HG03442 (cell line): ENCODE measurements around the gene C9orf152.
"Not testable (repeated sequence)": the region's sequence is repeated elsewhere in the genome, so short reads cannot be mapped to it uniquely, and the experiment has no call there.

ENCODE experiments used
- ATAC-seq: cut with Tn5 transposase; IDR thresholded peaks from one replicate; pipeline ENCODE4 v1.9.1; 2021; ENCODE audit warnings: mild to moderate bottlenecking, moderate library complexity; ENCODE audit not compliant: unreplicated experiment

The C9orf152 gene

GRCh38 chr9:110214586-110215355, 6.8 kb upstream of the C9orf152 start:
- ATAC-seq: no peak

GRCh38 chr9:110214090-110214489, 6.1 kb upstream of the C9orf152 start:
- no peak for ATAC-seq

DNA sequence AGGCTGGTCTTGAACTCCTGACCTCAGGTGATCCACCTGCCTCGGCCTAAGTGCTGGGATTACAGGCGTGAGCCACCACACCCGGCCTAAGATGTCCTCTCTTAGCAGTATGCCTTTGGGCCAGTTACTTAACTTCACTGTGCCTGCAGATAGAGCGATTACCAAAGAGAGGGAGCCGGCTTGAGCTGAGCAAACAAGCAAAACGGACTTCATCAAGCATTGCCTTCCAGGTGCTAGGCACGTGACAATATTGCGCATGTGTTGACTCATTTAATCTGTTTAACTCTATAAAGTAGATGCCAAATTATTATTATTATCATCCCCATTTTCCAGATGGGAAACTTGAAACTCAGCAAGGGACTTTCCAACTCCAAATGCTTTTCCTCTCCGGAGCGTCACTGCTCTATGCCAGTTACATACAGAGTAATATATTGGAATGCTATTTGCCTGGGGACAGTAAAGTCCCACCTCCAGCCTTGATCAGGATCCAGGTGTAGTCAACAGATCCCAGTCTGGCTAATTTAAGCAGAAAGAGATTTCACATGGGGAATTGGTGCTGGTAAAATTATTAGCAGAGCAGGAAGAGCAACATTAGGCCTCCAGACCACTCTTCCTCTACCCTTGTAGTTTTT, 5.6 kb upstream of the C9orf152 start:
- ATAC-seq: no peak

DNA sequence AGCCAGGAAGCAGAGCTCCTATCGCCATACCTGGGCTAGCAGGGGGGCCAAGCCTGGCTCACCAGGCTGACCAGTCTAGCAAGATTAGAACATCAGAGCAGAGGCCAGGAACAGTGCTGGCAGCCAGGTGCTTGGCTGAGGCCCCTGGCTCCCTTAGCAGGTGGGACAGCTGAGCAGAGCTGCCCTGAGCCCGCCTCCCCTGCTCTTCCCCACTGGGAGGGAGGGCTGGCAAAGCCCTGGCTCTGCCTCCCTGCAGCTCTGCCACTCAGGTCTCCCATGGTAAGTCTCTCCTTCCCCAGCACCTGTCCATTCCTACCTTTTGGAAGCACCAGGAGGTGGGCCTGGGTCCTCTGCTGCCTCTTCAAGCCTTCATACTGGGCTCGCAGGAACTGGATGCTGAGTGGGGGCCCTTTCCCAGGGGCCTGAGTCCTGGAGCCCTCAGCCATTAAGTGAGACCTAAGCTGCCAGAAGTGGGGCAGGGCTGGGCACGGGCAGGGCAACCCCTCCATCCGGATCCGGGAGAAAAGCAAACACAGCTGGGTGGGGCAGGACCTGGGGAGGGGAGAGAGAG, 803 bp downstream of the C9orf152 start:
- ATAC-seq: no peak

DNA sequence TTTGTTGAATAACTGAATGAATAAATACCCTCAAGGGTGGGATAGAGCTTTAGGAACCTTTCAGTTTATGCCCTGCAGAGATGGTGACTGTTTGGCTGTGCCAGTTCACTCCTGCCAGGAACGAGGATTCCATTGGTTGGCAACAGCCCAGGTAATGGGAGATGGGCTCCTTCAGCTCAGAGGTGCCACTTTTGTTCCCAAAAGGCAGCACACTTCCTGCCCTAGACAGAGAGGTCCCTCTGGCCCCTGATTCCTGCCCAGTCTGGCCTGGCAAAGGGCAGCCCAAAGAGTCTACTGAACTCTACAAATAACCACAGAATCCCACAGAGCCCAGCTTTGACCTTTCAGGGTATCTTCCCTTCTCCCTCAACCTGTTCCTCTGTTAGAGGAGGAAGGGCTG, 1.6 kb downstream of the C9orf152 start:
- ATAC-seq: no peak

DNA sequence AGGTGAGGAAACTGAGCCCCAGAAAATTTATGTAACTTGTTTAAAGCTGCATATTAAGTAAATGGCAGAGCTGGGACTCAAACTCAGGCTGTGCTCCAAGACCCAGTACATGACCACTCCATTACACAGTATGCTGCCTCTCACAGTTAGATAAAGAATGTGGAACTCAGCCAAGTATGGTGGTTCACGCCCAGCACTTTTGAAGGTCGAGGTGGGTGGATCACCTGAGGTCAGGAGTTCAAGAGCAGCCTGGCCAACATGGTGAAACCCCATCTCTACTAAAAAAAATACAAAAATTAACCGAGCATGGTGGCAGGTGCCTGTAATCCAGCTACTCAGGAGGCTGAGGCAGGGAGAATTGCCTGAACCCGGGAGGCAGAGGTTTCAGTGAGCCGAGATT, 2.3 kb downstream of the C9orf152 start:
- ATAC-seq: not testable (repeated sequence)

DNA sequence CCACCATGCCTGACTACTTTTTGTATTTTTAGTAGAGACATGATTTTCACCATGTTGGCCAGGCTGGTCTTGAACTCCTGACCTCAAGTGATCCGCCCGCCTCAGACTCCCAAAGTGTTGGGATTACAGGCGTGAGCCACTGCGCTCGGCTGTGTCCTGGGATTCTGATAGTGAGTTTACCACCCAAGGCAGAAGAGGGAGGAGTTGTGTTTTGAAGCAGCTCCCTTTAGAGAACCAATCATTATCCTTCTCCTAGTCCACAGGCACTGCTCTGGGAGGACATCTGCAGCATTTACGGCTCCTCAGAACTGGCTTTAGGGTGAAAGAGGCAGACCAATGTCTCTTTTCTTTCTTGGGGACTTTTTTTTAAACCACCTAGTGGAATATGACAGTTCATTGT, 5.7 kb downstream of the C9orf152 start:
- ATAC-seq: no peak

DNA sequence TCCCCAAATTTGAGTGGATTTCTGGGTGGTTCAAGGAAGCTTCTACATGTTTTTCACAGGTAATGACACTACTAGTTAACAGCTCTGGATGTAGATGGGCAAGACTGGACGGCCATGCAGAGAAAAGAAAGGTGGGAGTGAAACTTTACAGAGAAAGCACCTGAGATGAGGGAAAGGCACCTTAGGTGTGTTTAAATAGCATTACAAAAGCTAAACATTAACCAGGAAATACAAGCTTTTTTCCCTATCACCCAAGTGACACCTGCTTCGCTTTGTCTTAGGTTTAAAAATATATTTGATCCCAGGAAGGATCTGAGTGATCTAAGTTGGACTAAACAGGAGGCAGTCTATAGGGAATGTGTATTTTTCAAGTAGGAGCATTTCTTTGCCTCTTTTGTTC, 8.3 kb downstream of the C9orf152 start:
- no peak for ATAC-seq

DNA sequence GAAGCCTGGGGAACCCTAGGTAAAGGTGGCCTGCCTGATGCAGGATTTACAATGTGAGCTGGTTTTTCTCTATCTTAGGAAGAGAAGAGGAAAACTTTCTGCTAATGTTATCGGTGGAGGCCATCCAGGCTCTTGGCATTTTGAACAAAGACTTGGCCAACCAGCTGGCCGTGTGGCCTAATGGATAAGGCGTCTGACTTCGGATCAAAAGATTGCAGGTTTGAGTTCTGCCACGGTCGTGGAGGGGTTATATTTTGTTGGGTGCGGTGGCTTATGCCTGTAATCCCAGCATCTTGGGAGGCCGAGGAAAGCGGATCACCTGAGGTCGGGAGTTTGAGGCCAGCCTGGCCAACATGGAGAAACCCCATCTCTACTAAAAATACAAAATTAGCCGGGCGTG, 9.6 kb downstream of the C9orf152 start:
- ATAC-seq: no peak

GRCh38 chr9:110197330-110198187, 10.4 kb downstream of the C9orf152 start:
- ATAC-seq: no peak

- ATAC-seq: not testable (repeated sequence)
These were observed 11.9 kb downstream of the C9orf152 start for GRCh38 chr9:110196084-110196499.

DNA sequence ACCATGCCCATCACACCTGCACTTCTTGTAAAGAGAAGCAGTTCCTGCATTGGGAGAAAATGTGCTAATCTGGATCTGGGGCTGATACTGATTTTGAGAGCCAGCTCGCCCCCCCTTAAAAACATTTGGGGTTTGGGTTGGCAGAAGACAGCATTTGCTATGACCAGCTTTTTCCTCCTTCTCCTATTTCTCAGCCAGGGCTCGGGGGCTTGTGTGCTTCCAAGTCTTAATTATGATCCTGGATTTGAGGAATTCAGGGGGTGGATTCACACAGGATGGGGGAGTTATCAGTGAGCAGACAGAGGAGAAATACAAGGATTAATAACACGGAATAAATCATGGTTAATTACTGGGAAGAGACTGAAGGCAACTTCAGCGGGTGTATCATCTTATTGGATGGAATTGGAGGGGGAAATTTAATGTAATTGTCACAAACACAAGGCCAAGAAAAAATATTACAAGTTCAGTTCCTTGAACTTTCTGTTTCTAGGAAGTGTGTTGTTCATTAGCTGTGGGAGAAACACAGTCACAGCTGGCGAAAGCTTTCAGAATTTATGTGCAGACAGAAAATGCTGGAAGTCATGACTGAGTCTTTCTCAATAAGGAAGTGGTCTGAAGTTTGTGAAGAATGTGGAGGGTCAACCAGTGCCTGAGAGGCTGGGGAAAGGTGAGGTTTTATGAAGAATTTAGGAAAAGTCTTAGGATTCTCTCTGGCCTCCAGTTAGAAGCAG, 15.3 kb downstream of the C9orf152 start:
- no peak for ATAC-seq

DNA sequence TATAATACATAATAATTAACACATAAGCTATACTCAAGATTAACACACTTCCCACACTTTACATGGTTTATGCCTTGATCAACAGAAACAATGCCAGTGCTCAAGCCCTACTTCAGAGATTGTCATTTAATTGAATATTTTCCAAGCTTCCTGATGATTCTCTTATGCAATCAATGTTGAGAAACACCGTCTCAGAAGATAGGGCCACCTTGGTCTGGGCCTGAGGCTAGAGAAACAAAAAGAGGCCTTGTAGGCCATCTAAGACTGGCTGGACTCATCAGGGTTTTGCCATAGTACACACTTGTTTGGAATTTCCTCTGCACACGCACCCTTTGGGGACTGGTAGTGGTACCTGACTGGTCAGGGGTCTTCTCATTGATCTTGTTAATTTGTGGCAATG, 16.3 kb downstream of the C9orf152 start:
- ATAC-seq: no peak

GRCh38 chr9:110189559-110190320, 18.2 kb downstream of the C9orf152 start:
- no peak for ATAC-seq

- no peak for ATAC-seq
These were observed 19.0 kb downstream of the C9orf152 start for GRCh38 chr9:110188991-110189390.

DNA sequence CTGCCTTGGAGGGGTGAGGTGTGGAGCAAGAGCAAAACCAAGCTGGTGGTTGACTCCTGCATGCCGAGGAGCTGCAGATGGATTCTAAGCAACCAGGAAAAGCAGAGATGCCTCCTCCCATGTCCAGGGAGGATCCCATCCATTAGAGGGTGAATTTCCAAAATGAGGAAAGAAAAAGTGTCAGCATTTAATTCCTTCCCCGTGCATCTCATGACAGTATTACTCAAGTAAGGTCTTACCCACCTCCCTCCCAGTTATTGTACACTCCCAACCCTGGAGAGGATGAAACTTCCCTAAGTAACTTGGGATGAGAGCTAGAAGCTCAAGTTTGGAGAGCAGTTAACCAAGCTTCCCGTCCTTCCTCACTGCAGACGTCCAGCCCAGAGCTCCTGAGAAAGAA, 19.9 kb downstream of the C9orf152 start:
- no peak for ATAC-seq

GRCh38 chr9:110187126-110187525, 20.8 kb downstream of the C9orf152 start:
- no peak for ATAC-seq

DNA sequence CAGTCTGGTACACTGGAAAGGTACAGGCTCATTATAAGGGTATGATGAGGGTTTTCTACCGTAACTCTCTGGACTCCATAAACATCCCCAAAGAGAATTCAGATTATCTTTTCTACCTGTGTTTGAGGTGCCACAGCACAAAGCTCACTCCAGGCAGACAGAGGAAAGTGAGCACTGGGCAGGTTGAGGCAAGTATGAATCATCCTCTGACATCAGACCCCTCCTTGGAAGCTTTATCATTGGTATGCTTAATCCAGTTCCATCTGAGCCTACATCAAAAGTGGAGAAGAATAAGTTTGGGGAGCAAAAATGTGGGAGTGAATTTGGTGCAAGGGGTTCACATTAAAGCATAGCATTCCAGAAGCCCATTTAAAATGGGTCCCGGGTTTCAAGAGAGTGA, 21.7 kb downstream of the C9orf152 start:
- ATAC-seq: no peak

- ATAC-seq: no peak
These were observed 22.2 kb downstream of the C9orf152 start for GRCh38 chr9:110185806-110186205.
